K562 (cell line): ENCODE data around the gene SETX. TPM values are rescaled to one million over a fixed set of nuclear protein-coding genes. Genes with fewer than 3 reads are reported as not detected.

Experiments
- ATAC-seq: fragments of 200-7000 bp; cut with Tn5 transposase; 3 replicates; pipeline ENCODE4 v1.9.1; 2020; ENCODE audit warnings: moderate library complexity
- BruUV-seq: library from RNA; stranded (reverse); fragments of 400-500 nt; replicated peaks from 2 replicates; lab custom pipeline; 2021; lab: Mats Ljungman, UMichigan
- CTCF ChIA-PET: fragments of 300-600 bp; formaldehyde crosslinking; extraction: SDS; loops from one replicate; lab custom pipeline; 2021; ENCODE audit warnings: low intra/inter-chr PET ratio; lab: Yijun Ruan, JAX
- POLR2A ChIA-PET: fragments of 300-600, 350-650 bp; sonication (Branson Sonifier 250); formaldehyde crosslinking; extraction: SDS; loops from one replicate; lab custom pipeline; 2021; ENCODE audit warnings: antibody characterized with exemption, inconsistent platforms; lab: Yijun Ruan, JAX
- DNase-seq, 4 experiments: peaks; one replicate each; pipeline versions ENCODE4 v3.0.0 to v3.0.0-alpha.2; 2011 to 2018; ENCODE audit warnings: low spot score in 3 of 4, mixed read lengths in 3 of 4; ENCODE audit errors: extremely low read depth in 1 of 4
- FAIRE-seq: peaks from 2 replicates; lab custom pipeline; 2011; peaks lifted over from hg19 to GRCh38; lab: Jason Lieb, UNC
- H2AFZ ChIP-seq: 2 replicates; pipeline ENCODE4 v1.6.0; 2011; ENCODE audit warnings: low read depth, low read length, control low read depth, inconsistent platforms
- H3K27ac ChIP-seq: fragments of 200-600 bp; 3 replicates; pipeline ENCODE4 v1.8.0; 2011; ENCODE audit warnings: low read depth, mild to moderate bottlenecking, control low read depth, inconsistent platforms, low read length, moderate library complexity, mixed read lengths; ENCODE audit errors: extremely low read depth
- H3K27me3 ChIP-seq, 2 experiments: fragments of 300-600 bp in 1 of 2; 2 replicates in 1 of 2; 3 replicates in 1 of 2; pipeline versions ENCODE4 v1.6.0 to v1.8.0; 2011; ENCODE audit warnings: inconsistent platforms in 2 of 2, low read length in 2 of 2, mild to moderate bottlenecking in 1 of 2, mixed read lengths in 1 of 2, moderate library complexity in 1 of 2; ENCODE audit not compliant: control insufficient read depth in 2 of 2, insufficient read depth in 2 of 2
- H3K36me3 ChIP-seq: fragments of 300-600 bp; 3 replicates; pipeline ENCODE4 v1.8.0; 2011; ENCODE audit warnings: mild to moderate bottlenecking, low read length, inconsistent platforms; ENCODE audit not compliant: control insufficient read depth, insufficient read depth
- H3K4me1 ChIP-seq, 2 experiments: fragments of 200-600 bp in 1 of 2; replicated peaks in 1 of 2; 2 replicates in 1 of 2; 3 replicates in 1 of 2; pipeline versions ENCODE4 v1.5.1 to v1.8.0; 2011; ENCODE audit warnings: inconsistent platforms in 2 of 2, low read length in 2 of 2, mild to moderate bottlenecking in 1 of 2, mixed read lengths in 1 of 2, moderate library complexity in 1 of 2; ENCODE audit not compliant: control insufficient read depth in 2 of 2, insufficient read depth in 2 of 2
- H3K4me2 ChIP-seq: 2 replicates; pipeline ENCODE4 v1.6.1; 2011; ENCODE audit warnings: low read length, control low read depth, inconsistent platforms, mixed read lengths; ENCODE audit not compliant: insufficient read depth
- H3K4me3 ChIP-seq: fragments of 200-600 bp; sonication (generic), shearing (Covaris generic); 2 replicates; pipeline ENCODE4 v1.5.1; 2016; ENCODE audit warnings: control low read depth, inconsistent platforms
- H3K79me2 ChIP-seq: fragments of 200-600 bp; 3 replicates; pipeline ENCODE4 v1.8.0; 2011; ENCODE audit warnings: low read length, inconsistent platforms; ENCODE audit not compliant: control insufficient read depth, insufficient read depth
- H3K9ac ChIP-seq, 2 experiments: 2 replicates each; pipeline versions ENCODE4 v1.6.0 to v1.6.1; 2011; ENCODE audit warnings: low read depth in 2 of 2, low read length in 2 of 2, control low read depth in 1 of 2, inconsistent platforms in 1 of 2, mild to moderate bottlenecking in 1 of 2, mixed read lengths in 1 of 2; ENCODE audit not compliant: insufficient read depth in 1 of 2
- H3K9me1 ChIP-seq: one replicate; pipeline ENCODE4 v1.6.0; 2011; ENCODE audit warnings: inconsistent platforms, mild to moderate bottlenecking, low read length, moderate library complexity; ENCODE audit not compliant: control insufficient read depth, insufficient read depth
- H3K9me3 ChIP-seq: replicated peaks from 2 replicates; pipeline ENCODE4 v1.5.1; 2011; ENCODE audit warnings: low read depth, low read length, inconsistent platforms; ENCODE audit not compliant: control insufficient read depth, insufficient read depth
- H4K20me1 ChIP-seq: replicated peaks from 2 replicates; pipeline ENCODE4 v1.6.1; 2011; ENCODE audit warnings: low read length, inconsistent platforms, mixed read lengths; ENCODE audit not compliant: control insufficient read depth, insufficient read depth
- E2F3 ChIP-seq: fragments of 250-450 bp; sonication (Bioruptor Pico); IDR thresholded peaks from 2 replicates; pipeline ENCODE4 v1.4.0; 2020; ENCODE audit warnings: mild to moderate bottlenecking
- KDM1A ChIP-seq, 2 experiments: fragments of 450-650 bp; IDR thresholded peaks; 2 replicates each; pipeline ENCODE4 v1.6.1; 2016; ENCODE audit warnings: mild to moderate bottlenecking in 2 of 2
- ZNF239 ChIP-seq: fragments of 250-450 bp; sonication (Bioruptor Pico); IDR thresholded peaks from 2 replicates; pipeline ENCODE4 v1.4.0; 2020; ENCODE audit warnings: mild to moderate bottlenecking
- WGBS: fragments of 100-300 bp; shearing (Covaris generic); methylation state at CpG from one replicate; pipeline ENCODE4 v1.1.6; 2016; ENCODE audit warnings: low coverage, mixed read lengths; ENCODE audit not compliant: insufficient coverage; ENCODE audit errors: missing lambda C conversion rate; 5-methylcytosine and 5-hydroxymethylcytosine counted together
- in situ Hi-C: fragments of 300-500 bp; cut with MboI; formaldehyde crosslinking; loops from 4 replicates; pipeline ENCODE4 v1.15.0; 2018; ENCODE audit warnings: inconsistent platforms, mixed read lengths
- intact Hi-C: fragments of 100-400 bp; cut with micrococcal nuclease; formaldehyde crosslinking; loops from 2 replicates; pipeline ENCODE4 v1.14.2; 2022
- polyA plus RNA-seq, 8 experiments: library from polyadenylated mRNA; depleted of rRNA in 4 of 8; stranded (reverse) in 5 of 8; unstranded in 3 of 8; fragments of >200 nt; fragmentation: Nextera tagmentation in 2 of 8; fragmentation: Illumina TruSeq in 1 of 8; extraction: Ambion mirVana in 2 of 8; extraction: Trizol in 1 of 8; gene quantifications; 2 replicates each; pipeline versions ENCODE4 v1.2.1 to v1.2.3, GENCODE V29; 2011 to 2014; ENCODE audit warnings: inconsistent platforms in 1 of 8, missing spikeins in 1 of 8
- total RNA-seq, 7 experiments: library from RNA; depleted of rRNA in 6 of 7; stranded (reverse); fragments of >200 nt in 6 of 7; fragmentation: Illumina TruSeq in 2 of 7; extraction: Trizol in 2 of 7; gene quantifications; 2 replicates each; pipeline versions ENCODE4 v1.2.1 to v1.2.3, GENCODE V29; 2011 to 2021; ENCODE audit warnings: low replicate concordance in 1 of 7

The SETX gene
- total and polyA plus RNA-seq, 9 of the 15 experiments (the other 6 are each of a cell fraction or from before 2014, with no cell fraction given) = 8.7 to 45.7 (median 28.7) TPM

DNA sequence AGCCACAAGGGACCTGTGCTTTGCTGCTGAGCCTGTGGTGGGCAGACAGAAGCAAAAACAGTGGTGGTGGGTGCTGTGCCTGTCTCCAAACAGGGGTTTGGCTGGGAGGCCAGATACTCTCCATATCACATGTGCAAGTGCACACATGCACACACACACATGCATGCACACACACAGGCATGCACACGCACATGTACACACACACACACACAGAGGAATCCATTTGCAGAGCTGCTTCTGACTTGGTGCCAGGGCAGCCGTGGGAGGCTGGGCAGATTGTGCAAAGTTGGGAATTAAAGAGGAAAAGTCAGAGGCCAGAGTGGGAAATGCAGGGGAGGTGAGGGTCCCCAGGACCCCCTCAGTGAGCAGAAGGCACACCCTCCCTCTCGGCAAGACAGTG is 121.6 kb downstream of the SETX start:
- Histone ChIP-seq H3K27ac (no peak overlapping the region), H3K4me3 (no peak overlapping the region), H3K36me3 (no peaks in the 10 kb centered on the region), H4K20me1 (peaks cover 5% of the 10 kb centered on the region; the same call in 1 of the 2 replicates), H3K27me3 (peaks cover 17 to 75% of the 10 kb centered on the region in 2 experiments; a peak in 4 of 5 replicates), H3K9me1 (no peaks in the 10 kb centered on the region), H3K9ac (no peak overlapping the region), H3K79me2 (no peaks in the 10 kb centered on the region), H2AFZ (no peak overlapping the region), H3K4me2 (no peak overlapping the region), H3K9me3 (no peaks in the 10 kb centered on the region), H3K4me1 (peaks cover 0 to 11% of the 10 kb centered on the region in 2 experiments; a peak in 1 of 5 replicates)
- TF ChIP-seq KDM1A (IDR thresholded peaks at IDR 0.05) = peak in 1 of 2 experiments; percentile 28; a peak in 1 of 4 replicates
- no peak for TF ChIP-seq E2F3 (CRISPR knock-in tag)
- in situ Hi-C loops = no loop called here
- ATAC-seq (no peak), FAIRE-seq (no peak), DNase-seq (no peak)
- intact Hi-C loops = no loop called here
- BruUV-seq = no TSS peak
- POLR2A ChIA-PET = no interaction called here
- CTCF ChIA-PET = no interaction called here
- 5% methylated on average over 2 of the region's 3 CpGs for WGBS

DNA sequence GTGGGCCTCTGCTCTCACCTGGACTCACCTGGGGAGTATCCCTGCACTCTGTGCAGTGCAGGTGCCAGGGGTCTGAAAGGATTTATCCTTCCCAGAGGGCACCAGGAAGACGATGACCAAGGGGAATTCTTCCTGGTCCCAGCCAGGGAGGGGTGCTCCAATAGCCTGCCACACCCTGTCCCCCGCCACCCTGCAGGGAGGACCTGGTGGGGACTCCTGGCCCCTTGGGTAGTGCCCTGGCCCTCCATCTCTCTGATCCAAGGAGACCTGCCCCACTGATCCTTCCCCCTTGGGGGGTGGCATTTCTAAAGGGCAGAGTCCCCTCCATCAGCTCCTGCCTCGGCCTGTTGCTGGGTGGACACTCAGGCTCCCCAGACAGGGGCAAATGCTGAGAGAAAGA is 122.3 kb downstream of the SETX start:
- POLR2A ChIA-PET = no interaction called here
- FAIRE-seq (no peak), ATAC-seq (no peak), DNase-seq (no peak)
- H4K20me1 ChIP-seq = peaks cover 10% of the 10 kb centered on the region; the same call in 1 of the 2 replicates
- no peak overlapping the region for H3K27ac ChIP-seq
- no peaks in the 10 kb centered on the region for H3K9me3 ChIP-seq
- in situ Hi-C loops (no loop called here), intact Hi-C loops (no loop called here)
- BruUV-seq = no TSS peak
- no peak overlapping the region for H2AFZ ChIP-seq
- H3K27me3 ChIP-seq = peaks cover 22 to 79% of the 10 kb centered on the region in 2 experiments; a peak in 4 of 5 replicates
- peaks cover 0 to 11% of the 10 kb centered on the region in 2 experiments; a peak in 1 of 5 replicates for H3K4me1 ChIP-seq
- no peaks in the 10 kb centered on the region for H3K9me1 ChIP-seq
- no peak for TF ChIP-seq ZNF239 (CRISPR knock-in tag)
- WGBS = 0% methylated on average over 2 of the region's 3 CpGs
- H3K36me3 ChIP-seq = no peaks in the 10 kb centered on the region
- no peaks in the 10 kb centered on the region for H3K79me2 ChIP-seq
- H3K4me3 ChIP-seq = no peak overlapping the region
- no peak overlapping the region for H3K4me2 ChIP-seq
- CTCF ChIA-PET = no interaction called here
- no peak overlapping the region for H3K9ac ChIP-seq
